ENCODE results near the gene ATP2C2. TPM values are rescaled to one million over a fixed set of nuclear protein-coding genes. Genes with fewer than 3 reads are reported as not detected.
A peak's percentile ranks its signal among the peaks of the same experiment; 100 is the strongest.

The ATP2C2 gene
- total RNA-seq, 4 donors from 2014 or later, result 51.7 to 133 (median 57.7) TPM

DNA sequence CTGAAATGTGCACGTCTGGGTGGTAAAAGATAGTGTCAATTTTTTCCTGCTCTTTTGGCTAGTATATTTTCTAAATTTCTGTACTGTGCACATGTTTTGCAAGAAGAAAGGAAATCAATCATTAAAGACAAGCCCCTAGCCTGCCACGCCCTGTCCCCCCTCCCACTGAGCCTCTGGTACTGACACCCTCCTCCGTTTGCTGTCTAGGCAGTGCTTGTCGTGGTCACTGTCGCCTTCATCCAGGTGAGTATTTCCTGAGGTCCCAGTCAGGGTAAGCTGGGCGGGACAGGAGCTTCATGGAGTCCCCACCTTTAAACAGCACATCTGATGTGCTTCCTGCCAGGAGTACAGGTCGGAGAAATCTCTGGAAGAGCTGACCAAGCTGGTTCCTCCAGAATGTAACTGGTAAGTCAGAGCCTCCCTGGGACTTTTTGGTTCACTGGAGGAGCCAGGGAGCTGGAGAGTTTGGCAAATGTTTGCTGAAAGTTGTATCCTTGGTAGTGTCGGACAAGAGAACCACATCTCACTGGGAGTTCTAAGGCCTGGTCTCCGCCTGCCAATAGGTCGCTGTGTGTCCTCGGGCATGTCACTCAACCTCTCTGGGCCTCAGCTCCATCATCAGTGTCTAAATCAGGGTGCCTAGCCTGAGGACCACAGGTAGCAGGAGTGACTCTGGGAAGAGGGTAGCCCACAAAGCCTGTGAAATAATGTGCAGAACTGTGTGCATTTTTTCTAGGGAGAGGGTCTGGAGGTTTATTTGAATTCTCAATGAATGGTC is 42.2 kb downstream of the ATP2C2 start:
- TF ChIP-seq, protein P1, sequence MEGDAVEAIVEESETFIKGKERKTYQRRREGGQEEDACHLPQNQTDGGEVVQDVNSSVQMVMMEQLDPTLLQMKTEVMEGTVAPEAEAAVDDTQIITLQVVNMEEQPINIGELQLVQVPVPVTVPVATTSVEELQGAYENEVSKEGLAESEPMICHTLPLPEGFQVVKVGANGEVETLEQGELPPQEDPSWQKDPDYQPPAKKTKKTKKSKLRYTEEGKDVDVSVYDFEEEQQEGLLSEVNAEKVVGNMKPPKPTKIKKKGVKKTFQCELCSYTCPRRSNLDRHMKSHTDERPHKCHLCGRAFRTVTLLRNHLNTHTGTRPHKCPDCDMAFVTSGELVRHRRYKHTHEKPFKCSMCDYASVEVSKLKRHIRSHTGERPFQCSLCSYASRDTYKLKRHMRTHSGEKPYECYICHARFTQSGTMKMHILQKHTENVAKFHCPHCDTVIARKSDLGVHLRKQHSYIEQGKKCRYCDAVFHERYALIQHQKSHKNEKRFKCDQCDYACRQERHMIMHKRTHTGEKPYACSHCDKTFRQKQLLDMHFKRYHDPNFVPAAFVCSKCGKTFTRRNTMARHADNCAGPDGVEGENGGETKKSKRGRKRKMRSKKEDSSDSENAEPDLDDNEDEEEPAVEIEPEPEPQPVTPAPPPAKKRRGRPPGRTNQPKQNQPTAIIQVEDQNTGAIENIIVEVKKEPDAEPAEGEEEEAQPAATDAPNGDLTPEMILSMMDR (IDR thresholded peaks at IDR 0.05), result no peak
- no peak for TF ChIP-seq POLR2A (IDR thresholded peaks at IDR 0.05)
- H3K4me3 ChIP-seq (ENCODE audit: low read depth, poor library complexity, severe bottlenecking), result no peak overlapping the region
- no peak for DNase-seq (ENCODE audit: low spot score in 2 of 2)
- WGBS, 2 donors, result 71 to 74% methylated on average over 11 of the region's 11 CpGs
- intact Hi-C loops (cut with DNase I; ENCODE audit: low total_unique reads), result loop anchor here (10.0 kb wide), 1 partner anchor 374 kb away; no protein-coding TSS in a partner anchor

GRCh38 chr16:84411768-84412167 is 43.4 kb downstream of the ATP2C2 start:
- no peak overlapping the region for H3K4me3 ChIP-seq (ENCODE audit: low read depth, poor library complexity, severe bottlenecking)
- no peak for DNase-seq (ENCODE audit: low spot score in 2 of 2)
- 91 to 96% methylated on average over 2 of the region's 2 CpGs for WGBS, 2 donors
- TF ChIP-seq, protein P1 (IDR thresholded peaks at IDR 0.05), result no peak
- no peak for TF ChIP-seq POLR2A (IDR thresholded peaks at IDR 0.05)
- intact Hi-C loops (cut with DNase I; ENCODE audit: low total_unique reads), result loop anchor here (10.0 kb wide), 1 partner anchor 373 kb away; no protein-coding TSS in a partner anchor

GRCh38 chr16:84412262-84412661 is 43.9 kb downstream of the ATP2C2 start:
- intact Hi-C loops (cut with DNase I; ENCODE audit: low total_unique reads), result loop anchor here (10.0 kb wide), 1 partner anchor 373 kb away; no protein-coding TSS in a partner anchor
- TF ChIP-seq, protein P1 (IDR thresholded peaks at IDR 0.05), result peak in 1 of 3 donors; percentile 14
- no peak for TF ChIP-seq POLR2A (IDR thresholded peaks at IDR 0.05)
- H3K4me3 ChIP-seq (ENCODE audit: low read depth, poor library complexity, severe bottlenecking), result no peak overlapping the region
- WGBS, 2 donors, result 84 to 85% methylated on average over 11 of the region's 11 CpGs
- DNase-seq (ENCODE audit: low spot score in 2 of 2), result no peak

- TF ChIP-seq, protein P1 (IDR thresholded peaks at IDR 0.05), result no peak
- no peak for TF ChIP-seq POLR2A (IDR thresholded peaks at IDR 0.05)
- no peak overlapping the region for H3K4me3 ChIP-seq (ENCODE audit: low read depth, poor library complexity, severe bottlenecking)
- DNase-seq (ENCODE audit: low spot score in 2 of 2), result no peak
- intact Hi-C loops (cut with DNase I; ENCODE audit: low total_unique reads), result loop anchor here (10.0 kb wide), 1 partner anchor 371 kb away; no protein-coding TSS in a partner anchor
- 71 to 83% methylated on average over 22 of the region's 22 CpGs for WGBS, 2 donors
Observed at GRCh38 chr16:84413244-84414004, 45.1 kb downstream of the ATP2C2 start.

- TF ChIP-seq, protein P1 (IDR thresholded peaks at IDR 0.05), result no peak
- TF ChIP-seq POLR2A (IDR thresholded peaks at IDR 0.05), result no peak
- intact Hi-C loops (cut with DNase I; ENCODE audit: low total_unique reads), result loop anchor here (10.0 kb wide), 1 partner anchor 370 kb away; no protein-coding TSS in a partner anchor
- H3K4me3 ChIP-seq (ENCODE audit: low read depth, poor library complexity, severe bottlenecking), result no peak overlapping the region
- 59 to 68% methylated on average over 11 to 12 of the region's 12 CpGs for WGBS, 2 donors
- no peak for DNase-seq (ENCODE audit: low spot score in 2 of 2)
Observed at GRCh38 chr16:84414789-84415326, 46.5 kb downstream of the ATP2C2 start.
